HepG2 (cell line): ENCODE results near the gene PCYOX1L. TPM values are rescaled to one million over a fixed set of nuclear protein-coding genes. Genes with fewer than 3 reads are reported as not detected.

Experiments
- AKAP8 ChIP-seq: sonication (generic); formaldehyde crosslinking; IDR thresholded peaks from 2 replicates; pipeline ENCODE4 v1.5.1; 2020; ENCODE audit warnings: mild to moderate bottlenecking, missing genetic modification reagents
- CTCF ChIP-seq: sonication (generic); formaldehyde crosslinking; IDR thresholded peaks from 2 replicates; pipeline ENCODE4 v1.5.0; 2020; ENCODE audit warnings: mild to moderate bottlenecking, missing genetic modification reagents, moderate library complexity
- E2F1 ChIP-seq: sonication (generic); formaldehyde crosslinking; IDR thresholded peaks from 2 replicates; pipeline ENCODE4 v1.5.0; 2020; ENCODE audit warnings: missing genetic modification reagents
- HIC2 ChIP-seq: sonication (generic); formaldehyde crosslinking; IDR thresholded peaks from 2 replicates; pipeline ENCODE4 v1.9.0; 2022; ENCODE audit warnings: low read depth, missing genetic modification reagents
- HNF1A ChIP-seq, 2 experiments: sonication (generic) in 1 of 2; formaldehyde crosslinking in 1 of 2; IDR thresholded peaks; 2 replicates each; pipeline versions ENCODE4 v1.4.0 to v1.6.1; 2016 to 2020; ENCODE audit warnings: borderline replicate concordance in 1 of 2, low read depth in 1 of 2, mild to moderate bottlenecking in 1 of 2, missing genetic modification reagents in 1 of 2
- HOXA5 ChIP-seq: sonication (generic); formaldehyde crosslinking; IDR thresholded peaks from 2 replicates; pipeline ENCODE4 v1.4.0; 2020; ENCODE audit warnings: missing genetic modification reagents
- SAFB2 ChIP-seq: sonication (generic); formaldehyde crosslinking; IDR thresholded peaks from 2 replicates; pipeline ENCODE4 v1.5.1; 2020; ENCODE audit warnings: missing genetic modification reagents, low read depth, mild to moderate bottlenecking, borderline replicate concordance
- ZFYVE20 ChIP-seq: sonication (generic); formaldehyde crosslinking; IDR thresholded peaks from 2 replicates; pipeline ENCODE4 v1.8.0; 2023; ENCODE audit warnings: low read depth, mild to moderate bottlenecking, moderate library complexity, missing genetic modification reagents, borderline replicate concordance
- ZNF292 ChIP-seq: sonication (generic); formaldehyde crosslinking; IDR thresholded peaks from 2 replicates; pipeline ENCODE4 v1.8.1; 2022; ENCODE audit warnings: mild to moderate bottlenecking, low read depth, missing genetic modification reagents, borderline replicate concordance
- ZNF513 ChIP-seq: sonication (generic); formaldehyde crosslinking; conservative IDR thresholded peaks from 2 replicates; pipeline ENCODE4 v1.5.0; 2020; ENCODE audit warnings: missing genetic modification reagents
- ZNF552 ChIP-seq: sonication (generic); formaldehyde crosslinking; IDR thresholded peaks from 2 replicates; pipeline ENCODE4 v1.9.0; 2022; ENCODE audit warnings: missing genetic modification reagents, mild to moderate bottlenecking, borderline replicate concordance
- ZNF577 ChIP-seq: sonication (generic); formaldehyde crosslinking; IDR thresholded peaks from 2 replicates; pipeline ENCODE4 v1.4.0; 2020; ENCODE audit warnings: mild to moderate bottlenecking, low read depth, missing genetic modification reagents, borderline replicate concordance
- ZSCAN30 ChIP-seq: sonication (generic); formaldehyde crosslinking; IDR thresholded peaks from 2 replicates; pipeline ENCODE4 v1.5.0; 2020; ENCODE audit warnings: mild to moderate bottlenecking, missing genetic modification reagents
- polyA plus RNA-seq, 8 experiments: library from polyadenylated mRNA; depleted of rRNA in 3 of 8; stranded (reverse) in 7 of 8; unstranded in 1 of 8; fragments of >200 nt; fragmentation: Illumina TruSeq in 4 of 8; extraction: Trizol in 4 of 8; gene quantifications; 2 replicates each; pipeline versions ENCODE4 v1.2.1 to v1.2.3, GENCODE V29; 2011 to 2016; ENCODE audit warnings: low read depth in 4 of 8, missing spikeins in 1 of 8, mixed read lengths in 1 of 8; ENCODE audit not compliant: insufficient read depth in 1 of 8
- total RNA-seq, 5 experiments: library from RNA; depleted of rRNA; stranded (reverse); fragments of >200 nt; fragmentation: Illumina TruSeq; extraction: Trizol; gene quantifications; 2 replicates each; pipeline ENCODE4 v1.2.3, GENCODE V29; 2016; ENCODE audit warnings: low read depth in 1 of 5

PCYOX1L gene
- total and polyA plus RNA-seq, 2 of the 13 experiments (the other 11 are each of a cell fraction or from before 2014, with no cell fraction given), result 1.00 to 3.7 TPM

GRCh38 chr5:149320791-149321330 lies 37.0 kb upstream of the PCYOX1L start (continued):
- TF ChIP-seq CTCF (CRISPR knock-in tag) (0 out of 2 replicates have a peak, but pooled peaks have one; percentile 21), ZFYVE20 (CRISPR knock-in tag) (no peak), ZSCAN30 (no peak), E2F1 (CRISPR knock-in tag) (no peak), HOXA5 (CRISPR knock-in tag) (peak; percentile 24; the same call in 1 of the 2 replicates), ZNF513 (CRISPR knock-in tag) (no peak), ZNF552 (CRISPR knock-in tag) (no peak), SAFB2 (CRISPR knock-in tag) (no peak), ZNF292 (peak; percentile 97; the same call in 1 of the 2 replicates), HNF1A (IDR thresholded peaks at IDR 0.05; ENCODE audit: low read depth) (peak; percentile 58; the same call in 1 of the 2 replicates), HNF1A (CRISPR knock-in tag; IDR thresholded peaks at IDR 0.05; ENCODE audit: borderline replicate concordance) (peak; percentile 76; the same call in 1 of the 2 replicates), HIC2 (CRISPR knock-in tag) (no peak), AKAP8 (CRISPR knock-in tag) (no peak), ZNF577 (CRISPR knock-in tag) (no peak)
